SK-N-SH (cell line): Measurements from ENCODE around the gene ANLN.
"Not testable (repeated sequence)": the region's sequence is repeated elsewhere in the genome, so short reads cannot be mapped to it uniquely, and the experiment has no call there.

Experiments used
- JUND ChIP-seq: IDR thresholded peaks from 2 replicates; pipeline ENCODE4 v1.4.0; 2012
- RAD21 ChIP-seq: IDR thresholded peaks from 2 replicates; pipeline ENCODE4 v1.6.1; 2012; ENCODE audit warnings: mild to moderate bottlenecking, low read length
- SMC3 ChIP-seq: IDR thresholded peaks from 2 replicates; pipeline ENCODE4 v1.6.1; 2012; ENCODE audit warnings: low read depth, low read length, improper control_type of control experiment
- TEAD4 ChIP-seq: IDR thresholded peaks from 2 replicates; pipeline ENCODE4 v1.4.0; 2012; ENCODE audit warnings: mild to moderate bottlenecking, borderline replicate concordance; ENCODE audit not compliant: insufficient read depth
- TF ChIP-seq, protein P1 (sequence below): fragments of 200-600 bp; sonication (generic); IDR thresholded peaks from 2 replicates; pipeline ENCODE4 v1.6.1; 2017; ENCODE audit warnings: antibody characterized with exemption, mild to moderate bottlenecking, moderate library complexity
- TF ChIP-seq, protein P2 (sequence below): fragments of 150-350 bp; IDR thresholded peaks from 2 replicates; pipeline ENCODE4 v1.6.1; 2016; ENCODE audit warnings: mild to moderate bottlenecking, low read depth, low read length

DNA sequence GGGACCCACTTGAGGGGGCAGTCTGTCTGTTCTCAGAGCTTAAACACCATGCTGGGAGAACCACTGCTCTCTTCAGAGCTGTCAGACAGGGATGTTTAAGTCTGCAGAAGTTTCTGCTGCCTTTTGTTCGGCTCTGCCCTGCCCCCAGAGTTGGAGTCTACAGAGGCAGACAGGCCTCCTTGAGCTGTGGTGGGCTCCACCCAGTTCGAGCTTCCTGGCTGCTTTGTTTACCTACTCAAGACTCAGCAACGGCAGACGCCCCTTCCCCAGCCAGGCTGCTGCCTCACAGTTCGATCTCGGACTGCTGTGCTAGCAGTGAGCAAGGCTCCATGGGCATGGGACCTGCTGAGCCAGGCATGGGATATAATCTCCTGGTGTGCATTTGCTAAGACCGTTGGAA lies 11.1 kb upstream of the ANLN start:
- TF ChIP-seq, protein P1, sequence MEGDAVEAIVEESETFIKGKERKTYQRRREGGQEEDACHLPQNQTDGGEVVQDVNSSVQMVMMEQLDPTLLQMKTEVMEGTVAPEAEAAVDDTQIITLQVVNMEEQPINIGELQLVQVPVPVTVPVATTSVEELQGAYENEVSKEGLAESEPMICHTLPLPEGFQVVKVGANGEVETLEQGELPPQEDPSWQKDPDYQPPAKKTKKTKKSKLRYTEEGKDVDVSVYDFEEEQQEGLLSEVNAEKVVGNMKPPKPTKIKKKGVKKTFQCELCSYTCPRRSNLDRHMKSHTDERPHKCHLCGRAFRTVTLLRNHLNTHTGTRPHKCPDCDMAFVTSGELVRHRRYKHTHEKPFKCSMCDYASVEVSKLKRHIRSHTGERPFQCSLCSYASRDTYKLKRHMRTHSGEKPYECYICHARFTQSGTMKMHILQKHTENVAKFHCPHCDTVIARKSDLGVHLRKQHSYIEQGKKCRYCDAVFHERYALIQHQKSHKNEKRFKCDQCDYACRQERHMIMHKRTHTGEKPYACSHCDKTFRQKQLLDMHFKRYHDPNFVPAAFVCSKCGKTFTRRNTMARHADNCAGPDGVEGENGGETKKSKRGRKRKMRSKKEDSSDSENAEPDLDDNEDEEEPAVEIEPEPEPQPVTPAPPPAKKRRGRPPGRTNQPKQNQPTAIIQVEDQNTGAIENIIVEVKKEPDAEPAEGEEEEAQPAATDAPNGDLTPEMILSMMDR = not testable (repeated sequence)
- TF ChIP-seq JUND, RAD21, SMC3, TEAD4: not testable (repeated sequence)
- TF ChIP-seq, protein P2, sequence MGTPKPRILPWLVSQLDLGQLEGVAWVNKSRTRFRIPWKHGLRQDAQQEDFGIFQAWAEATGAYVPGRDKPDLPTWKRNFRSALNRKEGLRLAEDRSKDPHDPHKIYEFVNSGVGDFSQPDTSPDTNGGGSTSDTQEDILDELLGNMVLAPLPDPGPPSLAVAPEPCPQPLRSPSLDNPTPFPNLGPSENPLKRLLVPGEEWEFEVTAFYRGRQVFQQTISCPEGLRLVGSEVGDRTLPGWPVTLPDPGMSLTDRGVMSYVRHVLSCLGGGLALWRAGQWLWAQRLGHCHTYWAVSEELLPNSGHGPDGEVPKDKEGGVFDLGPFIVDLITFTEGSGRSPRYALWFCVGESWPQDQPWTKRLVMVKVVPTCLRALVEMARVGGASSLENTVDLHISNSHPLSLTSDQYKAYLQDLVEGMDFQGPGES = not testable (repeated sequence)
